ENCODE measurements around the gene POU4F1. TPM values are rescaled to one million over a fixed set of nuclear protein-coding genes. Genes with fewer than 3 reads are reported as not detected.

The POU4F1 gene
- polyA plus RNA-seq, 3 donors, result not detected

DNA sequence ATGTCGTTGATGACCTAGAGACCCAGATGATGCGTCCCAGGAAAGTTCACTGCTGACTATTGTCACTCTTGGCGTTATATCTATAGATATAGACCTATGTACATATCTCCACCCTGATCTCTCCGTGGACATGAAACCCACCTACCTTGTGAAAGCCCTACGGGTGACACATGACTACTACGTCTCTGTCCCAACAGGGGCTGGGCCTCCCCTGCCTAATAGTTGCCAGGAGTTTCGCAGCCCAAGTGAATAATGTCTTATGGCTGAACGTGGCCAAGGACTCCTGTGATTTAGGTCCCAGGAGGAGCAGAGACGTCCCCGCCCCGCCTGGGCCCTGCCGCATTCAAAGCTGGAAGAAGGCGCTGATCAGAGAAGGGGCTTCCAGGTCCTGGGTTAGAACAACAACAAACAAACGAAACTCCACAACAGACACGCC, 4.9 kb upstream of the POU4F1 start:
- H3K9me3 ChIP-seq (replicated peaks in 1 of 2; ENCODE audit: control insufficient read depth in 1 of 2, insufficient read depth in 1 of 2, low read length in 2 of 2), result peaks cover 0 to 70% of the 10 kb centered on the region in 2 donors
- intact Hi-C loops (cut with micrococcal nuclease), result no loop called here
- peaks cover 79 to 98% of the 10 kb centered on the region in 2 donors for H3K27me3 ChIP-seq (ENCODE audit: control insufficient read depth in 2 of 2, insufficient read depth in 2 of 2, low read length in 2 of 2)
- Mint-ChIP-seq H3K27ac (no peak overlapping the region), H3K4me1 (peaks cover 45% of the 10 kb centered on the region), H3K27me3 (ENCODE audit: low read depth in 3 of 3) (peaks cover 91 to 98% (median 95%) of the 10 kb centered on the region in 3 donors), H3K4me3 (peak overlapping the region; percentile 83 to 92), H3K36me3 (peaks cover 0 to 2% of the 10 kb centered on the region in 2 donors), H3K9me3 (peaks cover 0 to 26% (median 14%) of the 10 kb centered on the region in 7 donors)
- no peaks in the 10 kb centered on the region for H3K36me3 ChIP-seq (replicated peaks in 1 of 2; ENCODE audit: control insufficient read depth in 1 of 2, insufficient read depth in 2 of 2, low read length in 2 of 2)
- no peak for TF ChIP-seq CTCF (IDR thresholded peaks at IDR 0.05)
- 14% methylated on average over 10 of the region's 15 CpGs for WGBS (ENCODE audit: insufficient coverage)
- H2AFZ ChIP-seq (ENCODE audit: insufficient read depth, low read depth, low read length, poor library complexity, severe bottlenecking), result peak overlapping the region; percentile 57
- no peaks in the 10 kb centered on the region for H3K79me2 ChIP-seq (ENCODE audit: insufficient read depth, low read length)
- no peak overlapping the region for H3K27ac ChIP-seq (ENCODE audit: low read depth in 1 of 2, low read length in 2 of 2)
- H4K20me1 ChIP-seq (ENCODE audit: insufficient read depth, low read length), result no peaks in the 10 kb centered on the region
- no peak overlapping the region for H3K9ac ChIP-seq (ENCODE audit: insufficient read depth, low read length, poor library complexity, severe bottlenecking)
- no peak for DNase-seq
- peak overlapping the region; percentile 73 for H3K4me2 ChIP-seq (replicated peaks; ENCODE audit: extremely low read depth, low read length, poor library complexity, severe bottlenecking)
- peaks cover 32 to 35% of the 10 kb centered on the region in 2 donors for H3K4me1 ChIP-seq (ENCODE audit: control insufficient read depth in 1 of 2, insufficient read depth in 2 of 2, low read length in 2 of 2)
- peak overlapping the region in 1 of 3 experiments; percentile 69 for H3K4me3 ChIP-seq (replicated peaks in 1 of 3; ENCODE audit: low read depth in 2 of 3, low read length in 3 of 3)

- WGBS (ENCODE audit: insufficient coverage), result 7% methylated on average over 40 of the region's 42 CpGs
- Mint-ChIP-seq H3K27ac (no peak overlapping the region), H3K27me3 (ENCODE audit: low read depth in 3 of 3) (peaks cover 94 to 99% (median 95%) of the 10 kb centered on the region in 3 donors), H3K36me3 (peaks cover 0 to 3% of the 10 kb centered on the region in 2 donors), H3K4me1 (peaks cover 48% of the 10 kb centered on the region), H3K9me3 (peaks cover 0 to 26% (median 17%) of the 10 kb centered on the region in 7 donors), H3K4me3 (peak overlapping the region; percentile 24 to 92)
- H3K9ac ChIP-seq (ENCODE audit: insufficient read depth, low read length, poor library complexity, severe bottlenecking), result no peak overlapping the region
- H3K4me2 ChIP-seq (replicated peaks; ENCODE audit: extremely low read depth, low read length, poor library complexity, severe bottlenecking), result peak overlapping the region; percentile 46
- H3K27ac ChIP-seq (ENCODE audit: low read depth in 1 of 2, low read length in 2 of 2), result no peak overlapping the region
- peaks cover 84 to 99% of the 10 kb centered on the region in 2 donors for H3K27me3 ChIP-seq (ENCODE audit: control insufficient read depth in 2 of 2, insufficient read depth in 2 of 2, low read length in 2 of 2)
- H3K4me1 ChIP-seq (ENCODE audit: control insufficient read depth in 1 of 2, insufficient read depth in 2 of 2, low read length in 2 of 2), result peaks cover 38 to 42% of the 10 kb centered on the region in 2 donors
- peaks cover 0 to 70% of the 10 kb centered on the region in 2 donors for H3K9me3 ChIP-seq (replicated peaks in 1 of 2; ENCODE audit: control insufficient read depth in 1 of 2, insufficient read depth in 1 of 2, low read length in 2 of 2)
- H3K79me2 ChIP-seq (ENCODE audit: insufficient read depth, low read length), result no peaks in the 10 kb centered on the region
- intact Hi-C loops (cut with micrococcal nuclease), result no loop called here
- H2AFZ ChIP-seq (ENCODE audit: insufficient read depth, low read depth, low read length, poor library complexity, severe bottlenecking), result no peak overlapping the region
- H3K4me3 ChIP-seq (replicated peaks in 1 of 3; ENCODE audit: low read depth in 2 of 3, low read length in 3 of 3), result peak overlapping the region in 1 of 3 experiments; percentile 69
- H3K36me3 ChIP-seq (replicated peaks in 1 of 2; ENCODE audit: control insufficient read depth in 1 of 2, insufficient read depth in 2 of 2, low read length in 2 of 2), result no peaks in the 10 kb centered on the region
- H4K20me1 ChIP-seq (ENCODE audit: insufficient read depth, low read length), result no peaks in the 10 kb centered on the region
- peak in 1 of 3 donors; percentile 12 for DNase-seq
- no peak for TF ChIP-seq CTCF (IDR thresholded peaks at IDR 0.05)
Measured at GRCh38 chr13:78607409-78608251, 4.3 kb upstream of the POU4F1 start.

Data from CD14-positive monocyte (primary cell).